SIG-M5 treated with dmso at 0.1 percent for 504 hours (cell line): ENCODE measurements around the gene IFRD1.
A peak's percentile ranks its signal among the peaks of the same experiment; 100 is the strongest.

Source experiments
- DNase-seq: peaks from one replicate; lab custom pipeline; 2025; ENCODE audit not compliant: unreplicated experiment; lab: John Stamatoyannopoulos, UW

Gene IFRD1

GRCh38 chr7:112487457-112488263 lies 37.4 kb downstream of the IFRD1 start:
- no peak for DNase-seq

GRCh38 chr7:112488264-112488552 lies 37.9 kb downstream of the IFRD1 start:
- no peak for DNase-seq

- DNase-seq = no peak
These were observed 41.9 kb downstream of the IFRD1 start for GRCh38 chr7:112492186-112492585.

GRCh38 chr7:112494656-112495055 lies 44.4 kb downstream of the IFRD1 start:
- DNase-seq = no peak

- DNase-seq = no peak
These were observed 45.0 kb downstream of the IFRD1 start for GRCh38 chr7:112495156-112495788.

GRCh38 chr7:112495810-112496462 lies 45.7 kb downstream of the IFRD1 start:
- DNase-seq = peak; percentile 27

- DNase-seq = no peak
These were observed 47.2 kb downstream of the IFRD1 start for GRCh38 chr7:112497481-112497880.

- peak; percentile 8 for DNase-seq
These were observed 50.4 kb downstream of the IFRD1 start for GRCh38 chr7:112500619-112501018.

GRCh38 chr7:112501801-112502503 lies 51.7 kb downstream of the IFRD1 start:
- no peak for DNase-seq

GRCh38 chr7:112502700-112503099 lies 52.4 kb downstream of the IFRD1 start:
- no peak for DNase-seq

- DNase-seq = no peak
These were observed 53.2 kb downstream of the IFRD1 start for GRCh38 chr7:112503361-112503972.

- DNase-seq = no peak
These were observed 53.9 kb downstream of the IFRD1 start for GRCh38 chr7:112504093-112504695.

- no peak for DNase-seq
These were observed 55.2 kb downstream of the IFRD1 start for GRCh38 chr7:112505495-112505894.

- no peak for DNase-seq
These were observed 58.1 kb downstream of the IFRD1 start for GRCh38 chr7:112508404-112508803.

GRCh38 chr7:112509402-112509801 lies 59.1 kb downstream of the IFRD1 start:
- DNase-seq = no peak

- peak; percentile 79 for DNase-seq
These were observed 59.9 kb downstream of the IFRD1 start for GRCh38 chr7:112510001-112510742.

GRCh38 chr7:112510743-112511110 lies 60.5 kb downstream of the IFRD1 start:
- DNase-seq = no peak

- DNase-seq = no peak
These were observed 61.4 kb downstream of the IFRD1 start for GRCh38 chr7:112511451-112512202.

GRCh38 chr7:112512451-112513210 lies 62.4 kb downstream of the IFRD1 start:
- no peak for DNase-seq
